CD4-positive, alpha-beta T cell treated with Interleukin-17A for 1 hour (primary cell): Measurements from ENCODE around the gene DIDO1.
A peak's percentile ranks its signal among the peaks of the same experiment; 100 is the strongest.

Source experiments
- DNase-seq: peaks from one replicate; pipeline ENCODE4 v3.0.0-alpha.2; 2020

The DIDO1 gene

DNA sequence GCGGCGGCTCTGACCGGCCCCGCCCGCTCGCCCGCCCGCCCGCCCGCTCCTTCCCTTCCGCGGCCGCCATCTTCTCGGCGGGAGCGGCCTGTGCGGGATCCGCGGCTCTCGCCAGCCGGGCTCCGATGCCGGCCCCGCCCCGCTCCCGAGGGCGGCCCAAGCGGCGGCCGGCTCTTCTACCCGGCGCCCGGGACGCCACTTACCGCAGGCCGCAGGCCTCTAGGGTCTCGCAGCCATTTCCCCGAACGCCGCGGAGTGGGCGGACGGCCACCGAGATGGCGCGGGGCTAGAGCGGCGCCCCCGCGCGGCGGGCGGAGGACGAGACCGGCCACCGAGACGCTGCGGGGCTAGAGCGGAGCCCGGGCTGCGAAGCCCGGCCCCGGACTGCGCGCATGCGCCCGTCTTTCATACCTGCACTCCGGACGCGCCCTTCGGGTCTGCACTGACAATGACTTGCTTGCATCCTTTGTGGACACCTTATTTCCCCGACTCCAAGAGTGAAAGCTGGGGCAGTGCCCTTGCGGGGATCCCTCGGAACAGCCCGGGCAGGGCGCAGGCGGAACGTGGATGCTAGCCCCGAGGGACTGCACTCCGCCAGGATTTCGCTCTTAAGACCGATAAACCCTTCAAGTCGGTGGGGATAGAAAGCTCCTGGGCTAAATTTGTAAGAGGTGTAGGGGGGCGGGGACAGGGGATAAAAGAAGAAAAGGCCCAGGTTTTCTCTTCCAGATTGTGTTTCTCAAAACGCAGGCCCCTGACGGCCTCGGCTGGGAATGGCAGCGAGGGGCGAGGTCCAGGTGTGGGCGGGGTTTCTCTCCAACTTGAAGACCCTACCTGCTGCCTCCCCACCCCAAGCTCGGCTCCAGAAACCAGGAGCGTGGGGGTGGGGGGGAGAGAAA lies at the start of gene DIDO1:
DIDO1 (minus strand) TSS at position 277 of the 899 bp plus-strand sequence.
- DNase-seq: peak; percentile 91

DNA sequence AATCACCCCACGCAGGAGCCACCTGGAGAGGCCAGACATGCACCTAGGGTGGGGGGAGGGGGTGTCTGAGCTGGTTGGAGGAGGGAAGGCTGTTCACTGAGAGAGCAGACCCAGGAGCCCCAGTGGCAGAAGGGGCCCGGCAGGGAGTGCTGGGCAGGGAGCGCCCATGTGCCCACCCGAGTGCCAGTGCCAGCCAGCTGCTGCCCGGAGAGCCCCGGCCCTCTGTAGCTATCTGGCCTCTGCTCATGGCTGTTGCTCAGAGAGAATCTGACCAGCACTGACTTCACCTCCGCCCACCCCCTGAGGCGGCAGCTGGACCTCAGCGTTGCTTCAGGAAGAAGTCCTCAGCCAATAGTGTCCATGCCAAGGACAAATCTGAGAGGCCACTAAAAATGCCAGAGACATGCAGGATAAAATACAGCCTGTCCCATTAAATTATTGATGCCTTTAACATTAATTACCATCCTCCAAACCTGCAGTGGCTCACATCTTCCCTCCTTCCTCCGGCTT lies 49.0 kb upstream of the DIDO1 start:
- DNase-seq: no peak

DNA sequence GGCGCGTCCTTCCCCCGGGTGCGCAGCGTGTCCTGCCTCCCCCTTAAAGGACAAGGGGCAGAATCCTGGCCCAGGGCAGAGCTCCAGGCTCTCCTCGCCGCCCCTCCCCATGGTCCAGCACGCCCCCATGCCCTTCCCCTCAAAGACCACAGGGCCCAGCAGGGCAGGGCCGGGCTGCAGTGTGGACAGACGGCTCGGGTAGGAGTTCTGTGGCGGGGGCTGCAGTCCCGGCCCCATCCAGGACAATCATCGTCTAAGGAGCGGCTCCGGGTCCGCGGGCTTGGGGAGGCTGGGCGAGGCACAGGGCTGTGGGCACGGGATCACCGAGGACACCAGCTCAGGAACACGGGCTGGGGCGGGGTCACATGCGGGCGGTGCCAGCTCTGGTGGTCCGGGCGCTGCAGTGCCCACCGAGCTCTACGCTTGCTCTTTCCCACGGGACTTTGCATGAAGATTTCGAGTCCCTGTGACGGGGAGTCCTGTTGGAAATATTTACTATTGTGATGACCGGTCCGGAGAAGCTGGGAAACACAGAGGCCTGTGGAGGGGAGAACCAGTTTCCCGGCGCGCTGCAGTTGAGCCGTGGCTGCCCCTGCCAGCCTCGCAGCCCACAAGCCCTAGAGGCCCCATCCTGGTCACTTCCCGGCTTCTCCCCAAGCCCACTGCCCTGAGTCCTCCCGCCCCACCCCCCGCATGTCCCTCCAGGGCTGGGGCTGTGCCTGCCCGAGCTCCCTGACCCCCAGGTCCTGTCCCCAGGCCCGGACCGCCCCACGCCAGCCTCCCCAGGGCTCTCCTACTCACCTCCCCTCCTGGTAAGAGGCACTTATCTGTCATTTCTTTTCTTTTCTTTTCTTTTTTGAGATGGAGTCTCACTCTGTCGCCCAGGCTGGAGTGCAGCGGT lies 46.8 kb upstream of the DIDO1 start:
- DNase-seq: no peak

DNA sequence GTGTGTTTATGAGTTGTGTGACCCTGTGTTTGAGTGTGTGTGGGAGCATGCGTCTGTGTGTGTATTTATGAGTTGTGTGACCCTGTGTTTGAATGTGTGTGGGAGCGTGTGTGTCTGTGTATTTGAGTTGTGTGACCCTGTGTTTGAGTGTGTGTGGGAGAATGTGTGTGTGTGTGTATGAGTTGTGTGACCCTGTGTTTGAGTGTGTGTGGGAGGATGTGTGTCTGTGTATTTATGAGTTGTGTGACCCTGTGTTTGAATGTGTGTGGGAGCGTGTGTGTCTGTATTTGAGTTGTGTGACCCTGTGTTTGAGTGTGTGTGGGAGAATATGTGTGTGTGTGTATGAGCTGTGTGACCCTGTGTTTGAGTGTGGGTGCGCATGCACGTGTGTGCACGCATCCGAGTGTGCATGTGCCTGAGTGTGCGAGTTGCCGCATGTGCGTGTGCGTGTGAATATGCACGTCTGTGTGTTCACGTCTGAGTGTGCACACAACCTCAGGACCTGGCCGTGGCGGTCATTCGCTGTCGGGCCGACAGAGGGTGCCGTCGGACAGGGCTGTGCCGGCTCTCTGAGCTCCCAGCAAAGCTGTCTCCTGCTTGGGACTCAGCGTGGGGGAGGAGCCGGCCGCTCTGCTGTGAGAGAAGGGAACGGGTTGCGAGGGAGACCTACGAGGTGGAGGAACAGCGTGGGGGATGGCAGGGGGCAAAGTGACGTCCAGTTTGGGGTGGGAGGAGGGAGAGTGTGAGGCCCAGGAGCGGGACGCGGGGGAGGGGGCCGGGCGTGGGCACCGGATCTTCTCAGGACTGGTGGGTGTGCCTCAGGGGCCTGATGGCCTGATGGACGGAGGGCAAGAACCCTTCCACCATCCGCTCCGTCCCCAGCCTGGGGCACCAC lies 45.9 kb upstream of the DIDO1 start:
- DNase-seq: peak; percentile 87

DNA sequence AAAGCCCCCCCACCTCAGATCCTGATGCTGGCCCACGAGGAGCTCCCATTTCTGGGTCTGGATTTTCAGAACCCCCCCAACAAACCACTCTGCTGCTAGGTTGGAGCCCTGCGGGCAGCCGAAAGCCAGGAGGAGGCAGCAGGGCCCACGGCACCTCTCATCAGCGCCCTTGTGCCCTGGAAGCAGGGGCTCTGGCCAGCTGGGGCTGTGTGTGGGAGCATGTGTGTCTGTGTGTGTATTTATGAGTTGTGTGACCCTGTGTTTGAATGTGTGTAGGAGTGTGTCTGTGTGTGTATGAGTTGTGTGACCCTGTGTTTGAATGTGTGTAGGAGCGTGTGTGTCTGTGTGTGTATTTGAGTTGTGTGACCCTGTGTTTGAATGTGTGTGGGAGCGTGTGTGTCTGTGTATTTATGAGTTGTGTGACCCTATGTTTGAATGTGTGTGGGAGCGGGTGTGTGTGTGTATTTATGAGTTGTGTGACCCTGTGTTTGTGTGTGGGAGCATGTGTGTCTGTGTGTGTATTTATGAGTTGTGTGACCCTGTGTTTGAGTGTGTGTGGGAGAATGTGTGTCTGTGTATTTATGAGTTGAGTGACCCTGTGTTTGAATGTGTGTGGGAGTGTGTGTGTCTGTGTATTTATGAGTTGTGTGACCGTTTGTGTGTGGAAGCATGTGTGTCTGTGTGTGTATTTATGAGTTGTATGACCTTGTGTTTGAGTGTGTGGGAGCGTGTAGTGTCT lies 45.1 kb upstream of the DIDO1 start:
- no peak for DNase-seq

DNA sequence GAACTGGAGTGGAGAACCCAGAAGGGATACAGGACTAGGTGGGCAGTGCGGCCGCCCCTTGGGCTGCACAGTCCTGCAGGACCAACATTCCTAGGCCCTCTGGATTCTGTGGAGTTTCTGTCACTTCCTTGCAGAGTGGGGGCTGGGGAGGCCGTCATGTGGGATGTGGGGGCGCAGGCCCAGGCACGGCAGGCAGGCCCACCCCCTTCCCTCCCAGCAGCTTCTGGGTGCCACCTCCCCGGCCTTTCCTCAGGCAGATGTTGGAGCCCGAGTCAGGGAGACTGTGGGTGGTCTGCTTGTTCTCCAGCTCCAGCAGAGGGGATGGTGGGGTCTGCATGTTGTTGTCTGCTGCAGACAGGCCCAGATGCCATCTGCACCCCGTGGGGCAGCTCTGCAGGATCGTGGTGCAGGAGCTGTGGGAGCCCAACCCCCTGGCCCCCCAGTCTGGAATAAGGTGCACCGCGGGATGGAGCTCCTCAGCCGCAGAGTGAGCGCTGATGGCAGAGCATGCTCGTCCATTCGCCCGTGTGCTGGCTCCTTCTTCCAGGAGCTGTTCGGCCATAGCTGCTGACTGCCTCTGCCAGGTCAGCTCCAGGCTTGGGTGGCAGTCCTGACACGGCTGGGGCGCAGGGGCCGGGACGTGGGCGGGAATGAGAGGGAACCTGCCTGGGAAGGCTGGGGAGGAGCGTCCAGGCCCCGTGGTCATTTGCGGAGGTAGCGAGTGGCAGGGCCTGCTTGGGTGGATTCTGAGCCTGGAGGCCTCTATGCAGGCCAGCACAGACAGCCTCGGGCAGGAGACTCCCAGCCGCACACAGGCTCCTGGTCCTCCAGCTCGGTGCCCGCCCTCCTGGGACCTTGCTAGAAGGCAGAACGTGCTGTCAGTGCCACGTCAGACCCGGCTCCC lies 44.3 kb upstream of the DIDO1 start:
- no peak for DNase-seq

DNA sequence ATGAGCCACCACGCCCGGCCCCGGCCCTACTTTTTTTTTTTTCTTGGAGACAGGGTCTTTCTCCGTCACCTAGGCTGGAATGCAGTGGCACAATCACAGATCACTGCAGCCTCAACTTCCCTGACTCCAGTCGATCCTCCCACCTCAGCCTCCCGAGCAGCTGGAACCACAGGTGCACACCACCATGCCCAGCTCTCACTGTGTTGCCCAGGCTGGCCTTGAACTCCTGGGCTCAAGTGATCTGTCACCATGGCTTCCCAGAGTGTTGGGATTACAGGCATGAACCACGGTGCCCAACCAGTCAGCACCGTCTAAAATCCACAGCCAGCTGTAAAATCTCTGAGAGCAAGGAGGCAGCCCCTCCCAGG lies 43.6 kb upstream of the DIDO1 start:
- DNase-seq: no peak

DNA sequence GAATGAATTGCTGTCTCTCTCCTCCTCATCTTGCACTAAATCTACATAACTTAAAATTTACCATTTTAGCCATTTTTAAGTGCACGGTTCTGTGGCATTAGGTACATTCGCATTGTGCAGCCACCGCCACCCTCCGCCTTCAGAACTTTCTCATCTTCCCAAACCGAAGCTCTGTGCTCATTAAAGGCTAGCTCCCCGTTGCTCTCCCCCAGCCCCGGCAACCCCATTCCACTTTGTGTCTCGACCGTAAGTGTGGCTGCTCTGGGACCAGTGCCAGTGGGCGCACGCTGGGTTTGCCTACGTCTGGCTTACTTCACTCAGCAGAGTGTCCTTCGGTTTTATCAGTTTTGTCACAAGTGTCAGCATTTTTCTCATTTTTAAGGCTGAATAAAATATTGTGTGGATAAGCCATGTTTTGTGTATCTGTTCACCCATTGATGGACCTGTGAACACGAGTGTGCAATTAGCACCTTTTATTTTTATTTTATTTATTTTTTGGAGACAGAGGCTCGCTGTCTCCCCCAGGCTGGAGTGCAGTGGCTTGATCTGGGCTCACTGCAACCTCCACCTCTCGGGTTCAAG lies 43.0 kb upstream of the DIDO1 start:
- no peak for DNase-seq

DNA sequence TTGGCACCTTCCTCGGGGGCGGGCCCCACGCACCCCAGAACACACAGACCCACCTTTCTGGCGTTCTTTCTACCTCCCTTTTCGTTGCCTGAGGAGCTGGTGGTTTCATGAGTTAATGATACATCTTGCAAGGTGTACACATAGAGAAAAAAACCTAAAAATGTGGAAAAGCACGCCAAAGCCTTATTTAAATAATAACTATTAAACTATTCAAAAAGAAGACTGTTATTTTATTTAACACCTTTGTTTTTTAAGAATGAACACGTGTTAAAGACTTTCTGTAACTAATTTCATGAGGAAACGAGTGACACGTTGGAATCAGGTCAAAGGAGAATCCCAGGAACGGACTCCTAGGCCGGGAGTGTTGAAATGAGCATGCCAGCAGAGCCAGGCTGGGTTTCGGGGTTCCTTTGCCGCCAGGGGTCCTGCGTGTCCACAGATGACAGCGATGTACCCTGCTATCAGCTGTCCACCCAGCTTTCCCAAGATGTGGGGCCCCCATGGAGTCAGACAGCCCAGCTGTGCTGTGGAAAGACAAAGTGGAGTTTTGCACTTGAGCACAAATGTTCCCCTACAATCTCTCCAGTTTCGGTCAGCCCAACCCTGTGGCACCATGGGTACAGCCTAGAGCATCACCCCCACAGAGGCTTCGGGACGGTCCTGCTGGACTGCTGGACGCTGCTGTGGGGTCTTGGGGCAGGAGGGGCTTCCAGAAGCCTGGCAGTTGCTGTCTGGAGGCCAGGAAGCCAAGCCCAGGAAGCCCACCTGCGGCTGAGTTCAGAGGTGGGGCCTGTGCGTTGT lies 42.3 kb upstream of the DIDO1 start:
- no peak for DNase-seq

DNA sequence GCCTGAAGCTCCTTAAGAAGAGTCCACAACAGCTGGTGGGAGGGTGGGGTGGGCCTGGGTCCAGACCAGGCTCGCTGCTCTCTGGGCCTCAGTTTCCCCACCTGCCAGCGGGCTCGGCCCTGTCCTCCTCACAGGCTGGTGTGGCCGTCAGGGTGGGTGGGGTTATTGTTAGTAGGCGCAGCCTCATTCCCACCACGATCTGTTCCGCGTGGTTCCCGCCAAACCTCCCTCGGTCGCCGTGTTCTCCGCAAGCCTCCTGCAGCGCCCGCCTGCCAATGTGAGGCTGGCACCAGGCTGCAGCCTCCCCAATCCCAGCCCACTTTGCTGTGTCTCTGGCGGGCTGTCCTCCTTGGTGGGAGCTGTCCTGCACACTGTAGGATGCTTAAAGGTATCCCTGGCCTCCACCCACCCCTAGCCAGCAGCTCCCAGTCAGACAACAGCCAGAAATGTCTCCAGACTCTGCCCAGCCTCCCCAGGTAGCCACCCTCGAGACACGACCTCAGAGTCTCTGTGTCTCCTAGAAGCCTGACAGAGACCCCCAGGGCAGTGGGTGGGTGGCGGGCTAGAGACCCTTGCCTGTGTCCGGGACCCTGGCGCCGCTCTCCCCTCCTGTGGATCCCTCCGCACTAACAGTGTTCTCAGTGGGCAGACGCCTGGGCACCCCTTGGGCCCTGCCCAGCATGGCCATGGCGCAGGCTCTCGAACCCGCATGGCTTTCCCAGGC lies 41.5 kb upstream of the DIDO1 start:
- no peak for DNase-seq

DNA sequence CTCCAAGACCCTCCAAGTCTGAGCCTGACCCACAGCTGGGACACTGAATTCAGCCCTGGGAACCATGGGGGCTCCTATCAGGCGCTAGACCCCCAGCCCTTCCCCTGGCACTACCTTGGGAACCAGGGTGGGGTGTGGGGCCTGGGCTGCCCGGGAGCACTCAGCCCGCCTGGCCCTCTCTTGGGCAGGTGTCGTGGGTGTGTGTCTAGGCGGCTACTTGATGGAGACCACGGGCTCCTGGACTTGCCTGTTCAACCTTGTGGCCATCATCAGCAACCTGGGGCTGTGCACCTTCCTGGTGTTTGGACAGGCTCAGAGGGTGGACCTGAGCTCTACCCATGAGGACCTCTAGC lies 40.8 kb upstream of the DIDO1 start:
- no peak for DNase-seq

DNA sequence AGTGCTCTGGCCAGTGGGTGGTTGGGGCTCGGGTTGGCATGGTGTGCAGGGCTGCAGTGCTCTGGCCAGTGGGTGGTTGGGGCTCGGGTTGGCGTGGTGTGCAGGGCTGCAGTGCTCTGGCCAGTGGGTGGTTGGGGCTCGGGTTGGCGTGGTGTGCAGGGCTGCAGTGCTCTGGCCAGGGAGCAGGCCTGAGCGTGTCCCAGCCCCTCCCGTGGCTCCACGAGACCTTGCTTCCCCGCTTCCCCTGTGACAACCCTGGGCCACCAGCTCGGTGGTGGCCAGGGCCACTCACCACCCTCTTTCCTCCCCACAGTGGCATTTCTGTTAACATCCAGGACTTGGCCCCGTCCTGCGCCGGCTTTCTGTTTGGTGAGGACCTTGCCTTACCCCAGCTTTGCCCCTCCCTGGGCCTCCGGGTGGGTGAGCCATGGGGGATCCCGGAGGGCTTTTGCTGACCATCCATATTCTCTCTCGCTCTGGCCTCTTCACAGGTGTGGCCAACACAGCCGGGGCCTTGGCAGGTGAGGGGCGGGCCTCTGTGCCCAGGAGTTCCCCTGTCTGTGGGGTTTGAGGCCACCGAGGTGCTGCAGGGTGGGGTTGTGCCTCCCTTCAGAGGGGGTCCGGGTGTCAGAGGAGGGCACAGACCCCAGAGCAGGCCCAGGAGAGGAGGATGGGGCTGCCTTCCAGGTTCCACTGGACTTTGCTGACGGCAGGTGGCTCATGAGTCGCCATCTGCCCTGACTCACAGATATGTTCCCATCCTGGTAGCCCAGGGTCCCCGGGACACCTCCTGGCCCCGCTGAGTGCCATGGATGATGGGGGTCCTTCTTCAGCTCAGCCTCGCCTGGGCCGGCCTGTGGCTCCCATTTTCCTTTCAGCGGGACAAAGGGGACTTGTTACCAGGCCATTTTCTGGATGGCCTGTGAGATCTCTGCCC lies 40.2 kb upstream of the DIDO1 start:
- DNase-seq: no peak

DNA sequence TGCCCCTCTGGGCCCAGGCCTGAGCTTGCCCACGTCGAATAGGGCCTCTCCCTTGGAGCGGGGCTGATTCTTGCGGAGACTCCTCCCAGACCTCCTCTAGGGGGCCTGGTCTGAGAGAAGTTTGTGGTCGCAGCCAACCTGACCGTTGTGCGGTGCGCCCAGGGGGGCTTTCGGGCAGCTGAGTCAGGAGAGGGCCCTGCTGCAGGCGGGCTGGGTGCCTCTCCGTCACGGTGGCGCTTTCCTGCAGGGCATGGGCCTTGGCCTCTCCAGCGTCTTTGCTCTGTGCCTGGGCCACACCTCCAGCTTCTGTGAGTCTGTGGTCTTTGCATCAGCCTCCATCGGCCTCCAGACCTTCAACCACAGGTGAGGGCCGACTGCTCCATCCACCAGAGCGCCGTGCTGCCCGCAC lies 39.1 kb upstream of the DIDO1 start:
- no peak for DNase-seq

DNA sequence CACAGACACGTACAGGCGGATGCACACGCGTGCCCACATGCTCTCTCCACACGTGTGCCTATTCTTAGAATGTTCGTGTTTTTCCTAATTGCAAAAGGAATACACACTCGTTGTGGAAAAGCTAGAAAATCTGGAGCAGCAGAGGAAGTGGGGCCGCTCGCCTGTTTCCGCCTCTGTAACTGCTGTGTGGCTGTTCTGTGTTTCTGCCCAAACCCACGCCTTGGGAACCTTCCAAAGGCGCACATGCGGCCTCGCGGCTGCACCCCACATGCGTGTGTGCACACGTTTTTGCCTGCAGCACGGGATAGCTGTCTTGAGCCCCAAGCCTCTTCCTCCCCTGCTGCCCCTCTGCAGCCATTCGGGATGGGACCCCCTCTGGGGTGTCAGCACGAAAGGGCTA lies 38.4 kb upstream of the DIDO1 start:
- DNase-seq: no peak

DNA sequence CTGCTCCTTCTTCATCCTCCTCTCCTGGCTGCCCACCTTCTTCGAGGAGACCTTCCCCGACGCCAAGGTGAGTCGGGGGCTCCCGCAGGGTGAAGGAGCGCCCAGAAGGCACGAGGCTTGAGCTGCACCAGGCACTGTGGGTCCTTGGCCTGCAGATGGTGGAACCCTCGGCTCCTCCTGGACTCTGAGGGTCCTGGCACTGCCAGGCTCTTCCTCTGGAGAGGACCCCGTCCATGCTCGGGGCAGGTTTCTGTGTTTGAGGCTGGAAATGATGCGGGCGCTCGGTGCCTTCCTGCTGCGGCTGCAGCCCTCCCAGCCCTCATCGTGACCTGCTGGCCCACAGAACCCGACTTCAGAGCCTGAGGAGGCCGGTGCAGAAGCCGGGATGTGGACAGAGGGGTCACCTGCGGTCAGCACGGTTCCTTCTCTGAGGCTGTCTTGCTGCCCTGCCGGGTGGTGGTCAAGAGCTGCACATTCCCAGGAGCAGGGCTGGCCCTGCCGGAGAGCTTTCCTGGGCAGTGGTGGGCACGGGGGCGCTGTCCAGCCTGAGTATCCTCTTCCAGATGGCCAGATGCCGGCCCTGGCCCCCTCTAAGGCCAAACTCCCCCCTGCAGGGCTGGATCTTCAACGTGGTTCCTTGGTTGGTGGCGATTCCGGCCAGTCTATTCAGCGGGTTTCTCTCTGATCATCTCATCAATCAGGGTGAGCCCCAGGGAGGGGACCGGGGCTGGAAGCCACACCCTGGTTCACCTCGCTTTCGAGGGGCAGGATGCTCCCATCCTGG lies 37.5 kb upstream of the DIDO1 start:
- no peak for DNase-seq

DNA sequence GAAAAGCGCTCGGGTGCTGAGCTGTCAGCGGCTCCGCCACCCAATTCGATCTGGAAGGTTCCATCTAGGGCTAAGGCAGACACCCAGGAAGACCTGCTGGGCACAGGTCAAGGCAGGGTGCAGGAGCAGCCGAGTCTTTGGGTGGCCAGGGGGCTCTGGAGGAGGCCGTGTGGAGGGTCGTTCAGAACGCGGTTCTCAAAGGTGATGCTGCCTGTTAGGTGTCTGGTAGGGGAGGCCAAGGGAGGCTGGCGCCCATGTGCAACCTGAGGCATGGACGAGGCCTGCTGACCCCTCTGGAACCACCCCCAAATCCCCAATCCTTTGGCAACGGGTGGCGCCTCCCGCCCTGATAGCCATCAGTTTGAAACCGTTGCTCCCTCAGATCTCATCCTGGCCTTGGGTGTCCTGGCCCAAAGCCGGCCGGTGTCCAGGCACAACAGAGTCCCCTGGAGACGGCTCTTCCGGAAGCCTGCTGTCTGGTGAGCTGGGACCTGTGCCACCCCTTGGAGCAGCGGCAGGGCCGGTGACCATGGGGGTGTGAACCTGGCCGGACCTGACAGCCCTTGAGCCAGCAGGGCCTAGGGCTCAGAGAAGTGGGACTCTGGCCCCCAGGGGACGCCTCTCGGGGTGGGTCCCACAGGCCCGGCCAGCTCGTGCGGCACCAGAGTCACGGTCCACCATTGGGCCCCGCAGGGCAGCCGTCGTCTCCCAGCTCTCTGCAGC lies 36.7 kb upstream of the DIDO1 start:
- DNase-seq: no peak
